K562 (cell line): ENCODE results near the gene ATP1A3. TPM values are rescaled to one million over a fixed set of nuclear protein-coding genes. Genes with fewer than 3 reads are reported as not detected.

Experiments
- ATF7 ChIP-seq: fragments of 450-650 bp; IDR thresholded peaks from 2 replicates; pipeline ENCODE4 v1.7.1; 2014; ENCODE audit warnings: mild to moderate bottlenecking, moderate library complexity
- CREB3 ChIP-seq: fragments of 450-650 bp; conservative IDR thresholded peaks from 2 replicates; pipeline ENCODE4 v1.6.1; 2016; ENCODE audit warnings: missing genetic modification characterization, low read depth, mild to moderate bottlenecking, missing compliant biosample characterization, moderate library complexity
- DPF2 ChIP-seq: fragments of 450-650 bp; IDR thresholded peaks from 2 replicates; pipeline ENCODE4 v1.6.1; 2016
- GMEB1 ChIP-seq: fragments of 250-450 bp; sonication (Bioruptor Pico); IDR thresholded peaks from 2 replicates; pipeline ENCODE4 v1.4.0; 2020; ENCODE audit warnings: mild to moderate bottlenecking
- HOXB6 ChIP-seq: fragments of 250-450 bp; sonication (Bioruptor Pico); IDR thresholded peaks from 2 replicates; pipeline ENCODE4 v1.5.1; 2022; ENCODE audit warnings: mild to moderate bottlenecking, borderline replicate concordance
- MAZ ChIP-seq, 2 experiments: fragments of 450-650 bp in 1 of 2; sonication (generic) in 1 of 2; formaldehyde crosslinking; IDR thresholded peaks in 1 of 2; conservative IDR thresholded peaks in 1 of 2; 2 replicates each; pipeline versions ENCODE4 v1.4.0 to v1.5.0; 2020; ENCODE audit warnings: mild to moderate bottlenecking in 1 of 2, missing genetic modification reagents in 1 of 2
- NCOR1 ChIP-seq: fragments of 450-650 bp; IDR thresholded peaks from 2 replicates; pipeline ENCODE4 v1.6.1; 2016; ENCODE audit warnings: mild to moderate bottlenecking, moderate library complexity
- NUFIP1 ChIP-seq: fragments of 450-650 bp; IDR thresholded peaks from 2 replicates; pipeline ENCODE4 v1.6.1; 2018; ENCODE audit not compliant: partially characterized antibody
- POLR2AphosphoS5 ChIP-seq: IDR thresholded peaks from 2 replicates; pipeline ENCODE4 v1.6.1; 2011; ENCODE audit warnings: mild to moderate bottlenecking, low read depth, low read length, moderate library complexity; ENCODE audit not compliant: control insufficient read depth, insufficient read depth
- RBFOX2 ChIP-seq: fragments of 200-400 bp; formaldehyde crosslinking; IDR thresholded peaks from 2 replicates; pipeline ENCODE4 v1.6.1; 2017; ENCODE audit warnings: low read depth, mild to moderate bottlenecking, low read length, moderate library complexity
- RBM25 ChIP-seq: fragments of 200-400 bp; formaldehyde crosslinking; IDR thresholded peaks from 2 replicates; pipeline ENCODE4 v1.6.1; 2018; ENCODE audit warnings: low read length, low read depth, moderate library complexity; ENCODE audit not compliant: severe bottlenecking
- SNRNP70 ChIP-seq: fragments of 200-400 bp; formaldehyde crosslinking; optimal IDR thresholded peaks from 2 replicates; pipeline ENCODE3; 2017; ENCODE audit warnings: low read depth, low read length
- TARDBP ChIP-seq: fragments of 450-650 bp; IDR thresholded peaks from 2 replicates; pipeline ENCODE4 v1.6.1; 2016
- TCF3 ChIP-seq: sonication (generic); formaldehyde crosslinking; IDR thresholded peaks from 2 replicates; pipeline ENCODE4 v1.4.0; 2020; ENCODE audit warnings: mild to moderate bottlenecking, missing genetic modification reagents
- THAP12 ChIP-seq: fragments of 250-450 bp; sonication (Bioruptor Pico); IDR thresholded peaks from 2 replicates; pipeline ENCODE4 v1.9.0; 2021; ENCODE audit warnings: mild to moderate bottlenecking, inconsistent platforms
- ZBTB33 ChIP-seq: sonication (generic); formaldehyde crosslinking; IDR thresholded peaks from 2 replicates; pipeline ENCODE4 v1.8.1; 2023; ENCODE audit warnings: mild to moderate bottlenecking, missing genetic modification reagents
- ZNF277 ChIP-seq: fragments of 250-450 bp; sonication (Bioruptor Pico); IDR thresholded peaks from 2 replicates; pipeline ENCODE4 v1.8.0; 2022; ENCODE audit warnings: inconsistent platforms, mild to moderate bottlenecking, moderate library complexity, borderline replicate concordance
- ZNF354B ChIP-seq: fragments of 250-450 bp; sonication (Bioruptor Pico); IDR thresholded peaks from 2 replicates; pipeline ENCODE4 v1.4.0; 2020
- ZNF583 ChIP-seq: fragments of 250-450 bp; sonication (Bioruptor Pico); IDR thresholded peaks from 2 replicates; pipeline ENCODE4 v1.4.0; 2020
- polyA plus RNA-seq, 8 experiments: library from polyadenylated mRNA; depleted of rRNA in 4 of 8; stranded (reverse) in 5 of 8; unstranded in 3 of 8; fragments of >200 nt; fragmentation: Nextera tagmentation in 2 of 8; fragmentation: Illumina TruSeq in 1 of 8; extraction: Ambion mirVana in 2 of 8; extraction: Trizol in 1 of 8; gene quantifications; 2 replicates each; pipeline versions ENCODE4 v1.2.1 to v1.2.3, GENCODE V29; 2011 to 2014; ENCODE audit warnings: inconsistent platforms in 1 of 8, missing spikeins in 1 of 8
- total RNA-seq, 7 experiments: library from RNA; depleted of rRNA in 6 of 7; stranded (reverse); fragments of >200 nt in 6 of 7; fragmentation: Illumina TruSeq in 2 of 7; extraction: Trizol in 2 of 7; gene quantifications; 2 replicates each; pipeline versions ENCODE4 v1.2.1 to v1.2.3, GENCODE V29; 2011 to 2021; ENCODE audit warnings: low replicate concordance in 1 of 7

ATP1A3 gene
- total and polyA plus RNA-seq, 9 of the 15 experiments (the other 6 are each of a cell fraction or from before 2014, with no cell fraction given), result 0.03 to 1.0 (median 0.17) TPM; not detected in 3

- TF ChIP-seq RBM25 (no peak), POLR2AphosphoS5 (no peak), TCF3 (CRISPR knock-in tag) (no peak), ZBTB33 (CRISPR knock-in tag) (no peak), ZNF354B (CRISPR knock-in tag) (peak; percentile 78; the same call in 1 of the 2 replicates), THAP12 (no peak), DPF2 (peak; percentile 76; the same call in 1 of the 2 replicates), TARDBP (no peak), HOXB6 (no peak), GMEB1 (CRISPR knock-in tag) (peak; percentile 51), NUFIP1 (no peak), ATF7 (peak; percentile 93), ZNF583 (peak; percentile 90; the same call in 1 of the 2 replicates), ZNF277 (CRISPR knock-in tag) (no peak), NCOR1 (no peak), SNRNP70 (no peak), MAZ (CRISPR knock-in tag; conservative IDR thresholded peaks at IDR 0.05 in 1 of 2, IDR thresholded peaks at IDR 0.05 in 1 of 2) (0 out of 4 replicates have a peak, but pooled peaks of 1 of the 2 experiments have one; percentile 18), RBFOX2 (no peak; the same call in none of the 2 replicates), CREB3 (tag) (0 out of 2 replicates have a peak, but pooled peaks have one; percentile 30)
These were observed 16.5 kb upstream of the ATP1A3 start (continued) for GRCh38 chr19:42010245-42011126.
